ENCODE data around the gene FN3K.

Gene FN3K

GRCh38 chr17:82797061-82797460, 61.6 kb downstream of the FN3K start:
- no peak for DNase-seq

- DNase-seq = no peak
Measured at GRCh38 chr17:82798752-82799151, 63.3 kb downstream of the FN3K start.

- no peak for DNase-seq
Measured at GRCh38 chr17:82799591-82799990, 64.2 kb downstream of the FN3K start.

Data from NCI-H446 (cell line).